Measurements from ENCODE around the gene KCNE4. TPM values are rescaled to one million over a fixed set of nuclear protein-coding genes. Genes with fewer than 3 reads are reported as not detected.

Gene KCNE4
- total and polyA plus RNA-seq, 4 donors: 0.19 to 0.42 (median 0.31) TPM

DNA sequence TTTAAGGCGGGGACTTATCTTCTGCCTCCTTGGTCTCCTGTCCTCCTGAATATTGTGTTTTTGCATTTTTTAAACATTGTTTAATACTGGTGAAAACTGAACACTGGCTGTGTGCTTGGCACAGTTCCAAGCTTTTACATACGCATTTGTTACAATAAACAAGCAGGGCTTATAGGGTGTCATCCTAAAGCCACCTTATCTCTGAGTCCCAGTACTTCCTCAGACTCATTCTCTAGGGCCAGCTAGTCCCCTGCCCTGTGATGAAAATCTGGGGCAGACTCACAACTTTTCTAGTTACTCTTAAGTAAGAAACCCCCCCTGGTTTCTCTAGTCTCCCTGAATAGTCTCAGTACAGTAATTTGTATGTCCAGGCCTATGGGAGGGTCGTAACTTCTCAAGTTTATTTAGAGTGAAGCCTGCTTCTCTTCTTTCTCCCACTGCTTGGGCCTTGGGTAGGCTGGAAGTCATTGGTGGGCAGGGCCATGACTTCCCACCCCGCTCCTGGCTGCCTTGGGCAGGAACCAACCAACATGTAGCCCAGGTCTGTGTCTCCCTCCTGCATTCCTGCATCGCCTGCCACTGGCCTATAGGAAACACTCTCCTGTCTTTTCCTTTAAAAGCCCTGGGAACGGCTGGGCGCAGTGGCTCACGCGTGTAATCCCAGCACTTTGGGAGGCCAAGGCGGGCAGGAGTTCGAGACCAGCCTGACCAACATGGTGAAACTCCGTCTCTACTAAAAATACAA is 7.7 kb upstream of the KCNE4 start:
- no peak for DNase-seq (ENCODE audit: low spot score)
- H3K9ac ChIP-seq (ENCODE audit: low read depth in 1 of 2, low read length in 2 of 2): no peak overlapping the region
- 92% methylated on average over 12 of the region's 12 CpGs for WGBS
- TF ChIP-seq YY1 (IDR thresholded peaks at IDR 0.05) (no peak), RXRA (IDR thresholded peaks at IDR 0.05) (no peak), FOXA2 (IDR thresholded peaks at IDR 0.05) (no peak), JUND (IDR thresholded peaks at IDR 0.05) (no peak), RAD21 (IDR thresholded peaks at IDR 0.05) (no peak), GABPA (IDR thresholded peaks at IDR 0.05 in 1 of 2, conservative IDR thresholded peaks at IDR 0.05 in 1 of 2) (no peak), FOXA1 (IDR thresholded peaks at IDR 0.05) (no peak), EGR1 (IDR thresholded peaks at IDR 0.05; ENCODE audit: low read depth in 2 of 2) (no peak), SP1 (IDR thresholded peaks at IDR 0.05) (no peak), HNF4G (IDR thresholded peaks at IDR 0.05) (no peak), NR2F2 (IDR thresholded peaks at IDR 0.05) (no peak), TAF1 (conservative IDR thresholded peaks at IDR 0.05) (no peak)
- TF ChIP-seq, protein P1, sequence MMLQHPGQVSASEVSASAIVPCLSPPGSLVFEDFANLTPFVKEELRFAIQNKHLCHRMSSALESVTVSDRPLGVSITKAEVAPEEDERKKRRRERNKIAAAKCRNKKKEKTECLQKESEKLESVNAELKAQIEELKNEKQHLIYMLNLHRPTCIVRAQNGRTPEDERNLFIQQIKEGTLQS (IDR thresholded peaks at IDR 0.05): no peak
- TF ChIP-seq, protein P2, sequence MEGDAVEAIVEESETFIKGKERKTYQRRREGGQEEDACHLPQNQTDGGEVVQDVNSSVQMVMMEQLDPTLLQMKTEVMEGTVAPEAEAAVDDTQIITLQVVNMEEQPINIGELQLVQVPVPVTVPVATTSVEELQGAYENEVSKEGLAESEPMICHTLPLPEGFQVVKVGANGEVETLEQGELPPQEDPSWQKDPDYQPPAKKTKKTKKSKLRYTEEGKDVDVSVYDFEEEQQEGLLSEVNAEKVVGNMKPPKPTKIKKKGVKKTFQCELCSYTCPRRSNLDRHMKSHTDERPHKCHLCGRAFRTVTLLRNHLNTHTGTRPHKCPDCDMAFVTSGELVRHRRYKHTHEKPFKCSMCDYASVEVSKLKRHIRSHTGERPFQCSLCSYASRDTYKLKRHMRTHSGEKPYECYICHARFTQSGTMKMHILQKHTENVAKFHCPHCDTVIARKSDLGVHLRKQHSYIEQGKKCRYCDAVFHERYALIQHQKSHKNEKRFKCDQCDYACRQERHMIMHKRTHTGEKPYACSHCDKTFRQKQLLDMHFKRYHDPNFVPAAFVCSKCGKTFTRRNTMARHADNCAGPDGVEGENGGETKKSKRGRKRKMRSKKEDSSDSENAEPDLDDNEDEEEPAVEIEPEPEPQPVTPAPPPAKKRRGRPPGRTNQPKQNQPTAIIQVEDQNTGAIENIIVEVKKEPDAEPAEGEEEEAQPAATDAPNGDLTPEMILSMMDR (IDR thresholded peaks at IDR 0.05; ENCODE audit: low read depth, low read length, missing input control): no peak
- TF ChIP-seq, protein P3, sequence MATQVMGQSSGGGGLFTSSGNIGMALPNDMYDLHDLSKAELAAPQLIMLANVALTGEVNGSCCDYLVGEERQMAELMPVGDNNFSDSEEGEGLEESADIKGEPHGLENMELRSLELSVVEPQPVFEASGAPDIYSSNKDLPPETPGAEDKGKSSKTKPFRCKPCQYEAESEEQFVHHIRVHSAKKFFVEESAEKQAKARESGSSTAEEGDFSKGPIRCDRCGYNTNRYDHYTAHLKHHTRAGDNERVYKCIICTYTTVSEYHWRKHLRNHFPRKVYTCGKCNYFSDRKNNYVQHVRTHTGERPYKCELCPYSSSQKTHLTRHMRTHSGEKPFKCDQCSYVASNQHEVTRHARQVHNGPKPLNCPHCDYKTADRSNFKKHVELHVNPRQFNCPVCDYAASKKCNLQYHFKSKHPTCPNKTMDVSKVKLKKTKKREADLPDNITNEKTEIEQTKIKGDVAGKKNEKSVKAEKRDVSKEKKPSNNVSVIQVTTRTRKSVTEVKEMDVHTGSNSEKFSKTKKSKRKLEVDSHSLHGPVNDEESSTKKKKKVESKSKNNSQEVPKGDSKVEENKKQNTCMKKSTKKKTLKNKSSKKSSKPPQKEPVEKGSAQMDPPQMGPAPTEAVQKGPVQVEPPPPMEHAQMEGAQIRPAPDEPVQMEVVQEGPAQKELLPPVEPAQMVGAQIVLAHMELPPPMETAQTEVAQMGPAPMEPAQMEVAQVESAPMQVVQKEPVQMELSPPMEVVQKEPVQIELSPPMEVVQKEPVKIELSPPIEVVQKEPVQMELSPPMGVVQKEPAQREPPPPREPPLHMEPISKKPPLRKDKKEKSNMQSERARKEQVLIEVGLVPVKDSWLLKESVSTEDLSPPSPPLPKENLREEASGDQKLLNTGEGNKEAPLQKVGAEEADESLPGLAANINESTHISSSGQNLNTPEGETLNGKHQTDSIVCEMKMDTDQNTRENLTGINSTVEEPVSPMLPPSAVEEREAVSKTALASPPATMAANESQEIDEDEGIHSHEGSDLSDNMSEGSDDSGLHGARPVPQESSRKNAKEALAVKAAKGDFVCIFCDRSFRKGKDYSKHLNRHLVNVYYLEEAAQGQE (IDR thresholded peaks at IDR 0.05): no peak
- TF ChIP-seq, protein P4, sequence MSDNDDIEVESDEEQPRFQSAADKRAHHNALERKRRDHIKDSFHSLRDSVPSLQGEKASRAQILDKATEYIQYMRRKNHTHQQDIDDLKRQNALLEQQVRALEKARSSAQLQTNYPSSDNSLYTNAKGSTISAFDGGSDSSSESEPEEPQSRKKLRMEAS (IDR thresholded peaks at IDR 0.05): no peak
- TF ChIP-seq, protein P5, sequence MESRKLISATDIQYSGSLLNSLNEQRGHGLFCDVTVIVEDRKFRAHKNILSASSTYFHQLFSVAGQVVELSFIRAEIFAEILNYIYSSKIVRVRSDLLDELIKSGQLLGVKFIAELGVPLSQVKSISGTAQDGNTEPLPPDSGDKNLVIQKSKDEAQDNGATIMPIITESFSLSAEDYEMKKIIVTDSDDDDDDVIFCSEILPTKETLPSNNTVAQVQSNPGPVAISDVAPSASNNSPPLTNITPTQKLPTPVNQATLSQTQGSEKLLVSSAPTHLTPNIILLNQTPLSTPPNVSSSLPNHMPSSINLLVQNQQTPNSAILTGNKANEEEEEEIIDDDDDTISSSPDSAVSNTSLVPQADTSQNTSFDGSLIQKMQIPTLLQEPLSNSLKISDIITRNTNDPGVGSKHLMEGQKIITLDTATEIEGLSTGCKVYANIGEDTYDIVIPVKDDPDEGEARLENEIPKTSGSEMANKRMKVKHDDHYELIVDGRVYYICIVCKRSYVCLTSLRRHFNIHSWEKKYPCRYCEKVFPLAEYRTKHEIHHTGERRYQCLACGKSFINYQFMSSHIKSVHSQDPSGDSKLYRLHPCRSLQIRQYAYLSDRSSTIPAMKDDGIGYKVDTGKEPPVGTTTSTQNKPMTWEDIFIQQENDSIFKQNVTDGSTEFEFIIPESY (IDR thresholded peaks at IDR 0.05): no peak
- H3K9me3 ChIP-seq (ENCODE audit: control insufficient read depth in 4 of 4, low read length in 3 of 4): no peaks in the 10 kb centered on the region
- no peaks in the 10 kb centered on the region for H3K36me3 ChIP-seq (ENCODE audit: control insufficient read depth in 4 of 4, insufficient read depth in 3 of 4, low read depth in 1 of 4, low read length in 3 of 4)
- H3K4me3 ChIP-seq (ENCODE audit: low read depth in 1 of 3, low read length in 3 of 3): no peak overlapping the region
- peaks cover 0 to 2% (median 0%) of the 10 kb centered on the region in 4 donors for H3K27me3 ChIP-seq (ENCODE audit: control insufficient read depth in 4 of 4, insufficient read depth in 4 of 4, low read length in 3 of 4)
- no peaks in the 10 kb centered on the region for H3K4me1 ChIP-seq (ENCODE audit: control insufficient read depth in 4 of 4, insufficient read depth in 4 of 4, low read length in 3 of 4)
- no peak overlapping the region for H3K27ac ChIP-seq (ENCODE audit: low read depth in 1 of 2, low read length in 2 of 2)

Measured in liver (tissue), 9 donors.